ENCODE results near the gene PRR5. TPM values are rescaled to one million over a fixed set of nuclear protein-coding genes. Genes with fewer than 3 reads are reported as not detected.

The PRR5 gene
- polyA plus RNA-seq, 1 experiment, result 12.9 TPM

- Histone ChIP-seq H3K9me3 (ENCODE audit: control insufficient read depth, insufficient read depth, low read length) (no peaks in the 10 kb centered on the region; the same call in 1 of the 2 replicates), H3K4me3 (ENCODE audit: low read depth, low read length) (no peak overlapping the region), H3K27me3 (ENCODE audit: control insufficient read depth, insufficient read depth, low read length) (no peaks in the 10 kb centered on the region), H3K27ac (ENCODE audit: low read depth, low read length) (no peak overlapping the region)
- TF ChIP-seq CTCF (IDR thresholded peaks at IDR 0.05; ENCODE audit: low read depth, low read length), result no peak
- no peak for DNase-seq (ENCODE audit: low read depth, low spot score)
- CTCF ChIA-PET, result interaction anchor here (0.6 to 1.2 kb wide), 4 partner anchors 11 to 929 kb away, joined by 3 to 11 read pairs (median 6); no protein-coding TSS in a partner anchor
- POLR2A ChIA-PET, result no interaction called here
Measured at GRCh38 chr22:44719586-44720368, 17.8 kb downstream of the PRR5 start.

- Histone ChIP-seq H3K4me3 (ENCODE audit: low read depth, low read length) (no peak overlapping the region), H3K9me3 (ENCODE audit: control insufficient read depth, insufficient read depth, low read length) (no peaks in the 10 kb centered on the region; the same call in 1 of the 2 replicates), H3K27ac (ENCODE audit: low read depth, low read length) (no peak overlapping the region), H3K27me3 (ENCODE audit: control insufficient read depth, insufficient read depth, low read length) (no peaks in the 10 kb centered on the region)
- no peak for TF ChIP-seq CTCF (IDR thresholded peaks at IDR 0.05; ENCODE audit: low read depth, low read length)
- ChIA-PET POLR2A (no interaction called here), CTCF (interaction anchor here (1.0 to 1.2 kb wide), 2 partner anchors 14 to 52 kb away, joined by 3 to 4 read pairs; no protein-coding TSS in a partner anchor)
- no peak for DNase-seq (ENCODE audit: low read depth, low spot score)
Measured at GRCh38 chr22:44721213-44721612, 19.2 kb downstream of the PRR5 start.

- no peak for DNase-seq (ENCODE audit: low read depth, low spot score)
- ChIA-PET POLR2A (no interaction called here), CTCF (interaction anchor here (0.7 to 1.0 kb wide), 2 partner anchors 13 to 818 kb away, joined by 5 to 6 read pairs; no protein-coding TSS in a partner anchor)
- H3K9me3 ChIP-seq (ENCODE audit: control insufficient read depth, insufficient read depth, low read length), result no peaks in the 10 kb centered on the region; the same call in 1 of the 2 replicates
- TF ChIP-seq CTCF (IDR thresholded peaks at IDR 0.05; ENCODE audit: low read depth, low read length), result no peak
- no peaks in the 10 kb centered on the region for H3K27me3 ChIP-seq (ENCODE audit: control insufficient read depth, insufficient read depth, low read length)
- H3K4me3 ChIP-seq (ENCODE audit: low read depth, low read length), result no peak overlapping the region
- no peak overlapping the region for H3K27ac ChIP-seq (ENCODE audit: low read depth, low read length)
Measured at GRCh38 chr22:44722611-44723010, 20.6 kb downstream of the PRR5 start.

GRCh38 chr22:44723801-44724200, 21.8 kb downstream of the PRR5 start:
- POLR2A ChIA-PET, result no interaction called here
- TF ChIP-seq CTCF (IDR thresholded peaks at IDR 0.05; ENCODE audit: low read depth, low read length), result no peak
- Histone ChIP-seq H3K4me3 (ENCODE audit: low read depth, low read length) (no peak overlapping the region), H3K9me3 (ENCODE audit: control insufficient read depth, insufficient read depth, low read length) (no peaks in the 10 kb centered on the region; the same call in 1 of the 2 replicates), H3K27ac (ENCODE audit: low read depth, low read length) (no peak overlapping the region), H3K27me3 (ENCODE audit: control insufficient read depth, insufficient read depth, low read length) (no peaks in the 10 kb centered on the region)
- DNase-seq (ENCODE audit: low read depth, low spot score), result no peak
- CTCF ChIA-PET, result interaction anchor here (1.0 kb wide), 1 partner anchor 38 kb away, joined by 3 read pairs; no protein-coding TSS in a partner anchor

GRCh38 chr22:44724416-44724815, 22.4 kb downstream of the PRR5 start:
- CTCF ChIA-PET, result interaction anchor here (1.0 kb wide), 1 partner anchor 39 kb away, joined by 3 read pairs; no protein-coding TSS in a partner anchor
- Histone ChIP-seq H3K4me3 (ENCODE audit: low read depth, low read length) (no peak overlapping the region), H3K9me3 (ENCODE audit: control insufficient read depth, insufficient read depth, low read length) (no peaks in the 10 kb centered on the region; the same call in 1 of the 2 replicates), H3K27me3 (ENCODE audit: control insufficient read depth, insufficient read depth, low read length) (no peaks in the 10 kb centered on the region), H3K27ac (ENCODE audit: low read depth, low read length) (no peak overlapping the region)
- no peak for DNase-seq (ENCODE audit: low read depth, low spot score)
- POLR2A ChIA-PET, result no interaction called here
- TF ChIP-seq CTCF (IDR thresholded peaks at IDR 0.05; ENCODE audit: low read depth, low read length), result no peak

All from AG04450 (cell line).